Heart left ventricle (tissue), 16 donors: ENCODE results near the gene ANXA6. TPM values are rescaled to one million over a fixed set of nuclear protein-coding genes. Genes with fewer than 3 reads are reported as not detected.

Experiments
- ATAC-seq, 4 donors: fragments of 200-7000 bp; cut with Tn5 transposase; one replicate each; pipeline ENCODE4 v1.9.1; 2020 to 2022; ENCODE audit warnings: moderate library complexity in 4 of 4, mild to moderate bottlenecking in 3 of 4, moderate number of reproducible peaks in 1 of 4
- DNase-seq, 5 donors: peaks; one replicate each; pipeline ENCODE4 v3.0.0-alpha.2; 2020
- H3K27ac ChIP-seq, 12 donors: fragments of 200-600 bp; sonication (generic) in 4 of 12; one replicate each; pipeline versions ENCODE4 v1.5.0 to v1.8.0; 2016 to 2022; ENCODE audit warnings: mild to moderate bottlenecking in 2 of 12
- H3K27me3 ChIP-seq, 9 donors: fragments of 200-600 bp; sonication (generic) in 2 of 9; one replicate each; pipeline versions ENCODE4 v1.5.1 to v1.8.0; 2016 to 2022; ENCODE audit warnings: mild to moderate bottlenecking in 3 of 9
- H3K36me3 ChIP-seq, 9 donors: fragments of 200-600 bp; sonication (generic) in 2 of 9; one replicate each; pipeline versions ENCODE4 v1.5.0 to v1.8.0; 2018 to 2022; ENCODE audit warnings: mild to moderate bottlenecking in 2 of 9
- H3K4me1 ChIP-seq, 12 donors: fragments of 200-600 bp; sonication (generic) in 4 of 12; one replicate each; pipeline versions ENCODE4 v1.5.0 to v1.8.0; 2016 to 2022; ENCODE audit warnings: mild to moderate bottlenecking in 3 of 12
- H3K4me3 ChIP-seq, 12 donors: fragments of 200-600 bp; sonication (generic) in 4 of 12; one replicate each; pipeline versions ENCODE4 v1.5.0 to v1.8.0; 2017 to 2022; ENCODE audit warnings: mild to moderate bottlenecking in 9 of 12, moderate library complexity in 4 of 12
- H3K9me3 ChIP-seq, 12 donors: fragments of 200-600 bp; sonication (generic) in 4 of 12; one replicate each; pipeline versions ENCODE4 v1.5.0 to v1.8.0; 2016 to 2022; ENCODE audit warnings: mild to moderate bottlenecking in 1 of 12
- CTCF ChIP-seq, 12 donors: fragments of 200-600 bp; sonication (generic) in 4 of 12; IDR thresholded peaks; one replicate each; pipeline versions ENCODE4 v1.5.0 to v1.8.0; 2018 to 2022; ENCODE audit warnings: antibody characterized with exemption in 12 of 12, mild to moderate bottlenecking in 5 of 12
- POLR2A ChIP-seq, 2 donors: fragments of 450-650 bp; IDR thresholded peaks; one replicate each; pipeline ENCODE4 v1.6.1; 2017; ENCODE audit warnings: antibody characterized with exemption in 2 of 2, mild to moderate bottlenecking in 2 of 2, moderate library complexity in 2 of 2
- WGBS, 4 donors: extraction: QIAGEN DNeasy Blood & Tissue Kit in 2 of 4; methylation state at CpG; one replicate each; pipeline versions ENCODE4 v1.1.5 to v1.1.7; 2013 to 2018; 5-methylcytosine and 5-hydroxymethylcytosine counted together
- intact Hi-C, 10 donors: fragments of 100-400 bp; cut with DNase I; formaldehyde crosslinking; loops; one replicate each; pipeline versions ENCODE4 v1.11.1 to v1.14.2; 2022
- polyA plus RNA-seq, 2 donors: library from polyadenylated mRNA; stranded (reverse); fragments of 200-250 nt; gene quantifications; one replicate each; pipeline ENCODE4 v1.2.3, GENCODE V29; 2013
- total RNA-seq, 9 donors: library from RNA; depleted of rRNA in 2 of 9; stranded (reverse); fragments of >200 nt in 2 of 9; fragmentation: NEBNext Ultra II Directional in 3 of 9; extraction: Animal tissue kit (Norgen Biotek cat#: 25700) in 3 of 9; gene quantifications; one replicate each; pipeline versions ENCODE4 v1.1.0 to v1.2.4, GENCODE V29; 2016 to 2023
- donor health status: ischemic (EF 13 %, LVEDD 7.1; RV severe dilation, severe dysfunction).
- donor health status: healthy with polysubstance abuse.
- donor health status: DM: no; HTN: yes; CAD: no.
- donor health status: DM: no; HTN: no; CAD: no.
- donor health status: ischemic (EF 25% LVEDD 6.9; RV normal size, moderate dysfunction).
- donor health status: ischemic (EF 25% LVEDD 5.7; RV mildly dilated, moderate dysfunction).
- donor health status: healthy.
- donor health status: DM: yes; HTN: yes; CAD: no.
- donor health status: ischemic (EF 35%, LVEDD 5.7; RV mildly dilated, moderate dysfunction).
- donor health status: nonischemic (EF 11% LVEDD 7.7; RV severe dilation, severe dysfunction).
- donor health status: DM: yes; HTN: yes; CAD: no.
- donor health status: PGD.
- donor health status: ischemic (EF 29% LVEDD 5.4; RV normal size, mild dysfunction).
- donor health status: nonischemic (EF 23%, LVEDD 6.1; RV moderate dilation, normal function).

Gene ANXA6
- total and polyA plus RNA-seq, 11 donors = 171 to 287 (median 202) TPM

- Histone ChIP-seq H3K27ac (no peak overlapping the region), H3K27me3 (no peaks in the 10 kb centered on the region), H3K4me3 (no peak overlapping the region), H3K36me3 (peaks cover 0 to 87% (median 65%) of the 10 kb centered on the region in 9 donors), H3K4me1 (peaks cover 0 to 8% (median 0%) of the 10 kb centered on the region in 12 donors), H3K9me3 (peaks cover 0 to under 1% (median 0%) of the 10 kb centered on the region in 12 donors)
- no peak for ATAC-seq
- no peak for TF ChIP-seq POLR2A (IDR thresholded peaks at IDR 0.05)
- no peak for TF ChIP-seq CTCF (IDR thresholded peaks at IDR 0.05)
- no peak for DNase-seq
- intact Hi-C loops = loop anchor here in 1 of 10 donors (5.0 kb wide), 1 partner anchor 39 kb away; the partner anchor contains the start of gene CCDC69
- WGBS, 4 donors = 84 to 91% (median 89%) methylated on average over 7 of the region's 7 CpGs
Measured at GRCh38 chr5:151183456-151184245, 26.1 kb upstream of the ANXA6 start.

GRCh38 chr5:151182976-151183375, 25.4 kb upstream of the ANXA6 start:
- H3K4me1 ChIP-seq = peaks cover 0 to 8% (median 0%) of the 10 kb centered on the region in 12 donors
- H3K4me3 ChIP-seq = no peak overlapping the region
- intact Hi-C loops = loop anchor here in 1 of 10 donors (5.0 kb wide), 1 partner anchor 39 kb away; the partner anchor contains the start of gene CCDC69
- WGBS, 4 donors = 81 to 88% (median 85%) methylated on average over 7 to 8 of the region's 8 CpGs
- DNase-seq = no peak
- H3K36me3 ChIP-seq = peaks cover 0 to 81% (median 58%) of the 10 kb centered on the region in 9 donors
- no peak overlapping the region for H3K27ac ChIP-seq
- H3K27me3 ChIP-seq = no peaks in the 10 kb centered on the region
- TF ChIP-seq CTCF (IDR thresholded peaks at IDR 0.05) (no peak), POLR2A (IDR thresholded peaks at IDR 0.05) (no peak)
- H3K9me3 ChIP-seq = no peaks in the 10 kb centered on the region
- no peak for ATAC-seq

GRCh38 chr5:151182524-151182900, 24.9 kb upstream of the ANXA6 start:
- no peak overlapping the region for H3K4me3 ChIP-seq
- no peaks in the 10 kb centered on the region for H3K9me3 ChIP-seq
- no peak overlapping the region for H3K27ac ChIP-seq
- DNase-seq (no peak), ATAC-seq (no peak)
- peaks cover 0 to 8% (median 0%) of the 10 kb centered on the region in 12 donors for H3K4me1 ChIP-seq
- no peaks in the 10 kb centered on the region for H3K27me3 ChIP-seq
- H3K36me3 ChIP-seq = peaks cover 0 to 76% (median 53%) of the 10 kb centered on the region in 9 donors
- TF ChIP-seq CTCF (IDR thresholded peaks at IDR 0.05) (no peak), POLR2A (IDR thresholded peaks at IDR 0.05) (no peak)
- WGBS, 4 donors = 75 to 85% (median 81%) methylated on average over 4 of the region's 4 CpGs
- intact Hi-C loops = loop anchor here in 1 of 10 donors (5.0 kb wide), 1 partner anchor 40 kb away; the partner anchor contains the start of gene CCDC69

DNA sequence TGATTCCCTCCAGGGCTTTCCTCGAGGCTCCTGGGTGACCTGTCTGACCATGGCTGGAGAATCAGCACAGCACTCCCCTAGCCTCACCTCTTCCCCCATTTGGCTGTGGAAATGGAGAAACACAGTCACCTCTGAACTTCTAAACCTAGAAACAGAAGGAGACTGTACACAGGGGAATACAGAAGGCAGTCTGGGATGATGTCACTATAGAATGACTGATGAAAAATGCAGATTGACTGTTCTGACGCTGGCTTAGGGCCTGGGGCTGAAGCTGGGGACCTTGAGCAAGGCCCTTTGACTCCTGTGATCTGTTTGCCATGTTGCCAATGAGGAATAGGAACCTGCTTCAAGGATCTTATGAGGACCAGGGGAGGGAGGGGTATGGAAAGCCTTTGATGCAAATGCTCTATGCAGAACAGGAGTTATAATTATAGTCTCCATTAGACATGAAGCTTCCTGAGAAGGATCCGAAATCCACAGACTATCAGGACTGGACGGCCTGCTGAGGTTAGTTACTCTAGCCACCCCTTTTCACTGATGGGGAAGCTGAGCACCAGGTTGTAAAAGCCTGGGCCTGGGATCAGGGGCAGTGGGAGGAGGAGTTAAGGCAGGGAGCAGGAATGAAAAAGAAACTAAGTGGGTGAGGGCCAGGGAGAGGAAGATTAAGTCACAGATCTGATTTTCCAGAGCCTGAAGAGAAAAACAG, 24.4 kb upstream of the ANXA6 start:
- TF ChIP-seq CTCF (IDR thresholded peaks at IDR 0.05) = no peak
- 61 to 77% (median 66%) methylated on average over 4 of the region's 4 CpGs for whole genome bisulfite sequencing, 4 donors
- H3K4me3 ChIP-seq = no peak overlapping the region
- no peak overlapping the region for H3K27ac ChIP-seq
- intact Hi-C loops = loop anchor here in 1 of 10 donors (5.0 kb wide), 1 partner anchor 40 kb away; the partner anchor contains the start of gene CCDC69
- no peaks in the 10 kb centered on the region for H3K27me3 ChIP-seq
- peaks cover 0 to 7% (median 0%) of the 10 kb centered on the region in 12 donors for H3K4me1 ChIP-seq
- peaks cover 0 to 72% (median 50%) of the 10 kb centered on the region in 9 donors for H3K36me3 ChIP-seq
- H3K9me3 ChIP-seq = no peaks in the 10 kb centered on the region
- ATAC-seq (peak in 1 of 4 donors; percentile 45), DNase-seq (no peak)
